OCI-LY3 (cell line): ENCODE results near the gene KRTAP4-9.

ENCODE experiments used
- H2AFZ ChIP-seq: fragments of 200-600, 300-600 bp; shearing (Covaris generic); 2 replicates; pipeline ENCODE4 v1.6.0; 2014; ENCODE audit warnings: antibody characterized with exemption, low read depth, low read length
- H3K27ac ChIP-seq: fragments of 200-600, 300-600 bp; sonication (generic); 2 replicates; pipeline ENCODE4 v1.5.1; 2014; ENCODE audit warnings: mild to moderate bottlenecking, low read length, moderate library complexity, mixed read lengths
- H3K27me3 ChIP-seq: fragments of 200-600, 300-600 bp; sonication (generic); 2 replicates; pipeline ENCODE4 v1.6.1; 2014; ENCODE audit warnings: low read depth, low read length, mixed read lengths
- H3K36me3 ChIP-seq: fragments of 200-600, 300-600 bp; sonication (generic); replicated peaks from 2 replicates; pipeline ENCODE3; 2014; ENCODE audit warnings: low read depth, low read length, mixed read lengths
- H3K4me1 ChIP-seq: fragments of 300-600, 200-600 bp; sonication (generic); 2 replicates; pipeline ENCODE4 v1.6.1; 2014; ENCODE audit warnings: low read length, mixed read lengths
- H3K4me2 ChIP-seq: fragments of 200-600, 300-600 bp; sonication (generic); 2 replicates; pipeline ENCODE4 v1.6.1; 2014; ENCODE audit warnings: low read length, mixed read lengths
- H3K4me3 ChIP-seq: fragments of 300-600, 200-600 bp; sonication (generic); 2 replicates; pipeline ENCODE4 v1.5.1; 2014; ENCODE audit warnings: antibody characterized with exemption, mild to moderate bottlenecking, low read length, moderate library complexity
- H3K79me2 ChIP-seq: fragments of 300-600, 200-600 bp; shearing (Covaris generic); 2 replicates; pipeline ENCODE4 v1.6.1; 2014; ENCODE audit warnings: mild to moderate bottlenecking, low read length, mixed read lengths
- H3K9ac ChIP-seq: fragments of 300-600, 200-600 bp; shearing (Covaris generic); 2 replicates; pipeline ENCODE4 v1.6.0; 2014; ENCODE audit warnings: mild to moderate bottlenecking, low read length, moderate library complexity
- H3K9me3 ChIP-seq: fragments of 200-600, 300-600 bp; shearing (Covaris generic); 2 replicates; pipeline ENCODE4 v1.6.1; 2014; ENCODE audit warnings: low read length, mixed read lengths; ENCODE audit not compliant: insufficient read depth
- H4K20me1 ChIP-seq: fragments of 200-600, 300-600 bp; sonication (generic); 2 replicates; pipeline ENCODE4 v1.6.1; 2016; ENCODE audit warnings: low read length, mixed read lengths; ENCODE audit not compliant: insufficient read depth
- CTCF ChIP-seq: fragments of 200-600, 300-600 bp; sonication (generic); IDR thresholded peaks from 2 replicates; pipeline ENCODE4 v1.5.1; 2014; ENCODE audit warnings: antibody characterized with exemption, low read length, low read depth
- EZH2phosphoT487 ChIP-seq: fragments of 200-600 bp; shearing (Covaris generic); IDR thresholded peaks from 2 replicates; pipeline ENCODE4 v1.6.1; 2018; ENCODE audit warnings: antibody characterized with exemption, mixed run types, low read depth

KRTAP4-9 gene

GRCh38 chr17:41140360-41141131 is 35.4 kb downstream of the KRTAP4-9 start, which contains the start of gene KRTAP4-6:
Gene KRTAP4-6 (minus strand): TSS chr17:41140544. CDS start chr17:41140487, 57 bp downstream.
- no peaks in the 10 kb centered on the region for H3K79me2 ChIP-seq
- H3K4me2 ChIP-seq, result no peak within 1 kb of the TSS
- H3K27ac ChIP-seq, result no peak within 1 kb of the TSS
- no peaks in the 10 kb centered on the region for H3K36me3 ChIP-seq
- H3K9ac ChIP-seq, result no peak within 1 kb of the TSS
- no peak for TF ChIP-seq CTCF
- H2AFZ ChIP-seq, result no peak within 1 kb of the TSS
- no peaks in the 10 kb centered on the region for H3K27me3 ChIP-seq
- no peaks in the 10 kb centered on the region for H3K4me1 ChIP-seq
- no peaks in the 10 kb centered on the region for H3K9me3 ChIP-seq
- no peaks in the 10 kb centered on the region for H4K20me1 ChIP-seq
- no peak within 1 kb of the TSS for H3K4me3 ChIP-seq

GRCh38 chr17:41141361-41141760 is 36.2 kb downstream of the KRTAP4-9 start:
- Histone ChIP-seq H2AFZ (no peak overlapping the region), H3K36me3 (no peaks in the 10 kb centered on the region), H3K27ac (no peak overlapping the region), H3K4me3 (no peak overlapping the region), H3K4me2 (no peak overlapping the region), H3K4me1 (no peaks in the 10 kb centered on the region), H3K27me3 (no peaks in the 10 kb centered on the region), H3K9me3 (no peaks in the 10 kb centered on the region), H3K9ac (no peak overlapping the region), H3K79me2 (no peaks in the 10 kb centered on the region), H4K20me1 (no peaks in the 10 kb centered on the region)
- no peak for TF ChIP-seq CTCF
- no peak for TF ChIP-seq EZH2phosphoT487

GRCh38 chr17:41144846-41145245 is 39.7 kb downstream of the KRTAP4-9 start:
- no peak overlapping the region for H3K27ac ChIP-seq
- no peak overlapping the region for H3K4me3 ChIP-seq
- no peaks in the 10 kb centered on the region for H3K9me3 ChIP-seq
- no peak overlapping the region for H3K4me2 ChIP-seq
- no peak overlapping the region for H2AFZ ChIP-seq
- H4K20me1 ChIP-seq, result no peaks in the 10 kb centered on the region
- H3K9ac ChIP-seq, result no peak overlapping the region
- H3K79me2 ChIP-seq, result no peaks in the 10 kb centered on the region
- no peaks in the 10 kb centered on the region for H3K4me1 ChIP-seq
- no peaks in the 10 kb centered on the region for H3K27me3 ChIP-seq
- no peaks in the 10 kb centered on the region for H3K36me3 ChIP-seq
- TF ChIP-seq CTCF (no peak), EZH2phosphoT487 (no peak)

GRCh38 chr17:41145261-41145660 is 40.1 kb downstream of the KRTAP4-9 start:
- H3K4me2 ChIP-seq, result no peak overlapping the region
- H3K4me3 ChIP-seq, result no peak overlapping the region
- no peak for TF ChIP-seq CTCF
- no peak overlapping the region for H3K9ac ChIP-seq
- H4K20me1 ChIP-seq, result no peaks in the 10 kb centered on the region
- H2AFZ ChIP-seq, result no peak overlapping the region
- H3K9me3 ChIP-seq, result no peaks in the 10 kb centered on the region
- no peak overlapping the region for H3K27ac ChIP-seq
- no peaks in the 10 kb centered on the region for H3K27me3 ChIP-seq
- no peaks in the 10 kb centered on the region for H3K4me1 ChIP-seq
- no peaks in the 10 kb centered on the region for H3K36me3 ChIP-seq
- H3K79me2 ChIP-seq, result no peaks in the 10 kb centered on the region
